Uterus (tissue), 2 donors: ENCODE data around the gene ACP2.

Experiments
- POLR2A ChIP-seq, 2 donors: fragments of 450-650 bp; IDR thresholded peaks; one replicate each; pipeline ENCODE4 v1.6.1; 2016; ENCODE audit warnings: antibody characterized with exemption in 2 of 2, mild to moderate bottlenecking in 1 of 2, moderate library complexity in 1 of 2
- TF ChIP-seq, protein P1 (sequence below), 4 experiments: fragments of 200-600 bp in 2 of 4; fragments of 450-650 bp in 2 of 4; sonication (generic) in 2 of 4; IDR thresholded peaks; one replicate each; pipeline ENCODE4 v1.5.1; 2016 to 2019; ENCODE audit warnings: antibody characterized with exemption in 4 of 4, mild to moderate bottlenecking in 2 of 4, moderate library complexity in 1 of 4

GRCh38 chr11:47245611-47246357 is 2.8 kb downstream of the ACP2 start:
- TF ChIP-seq POLR2A (IDR thresholded peaks at IDR 0.05): no peak
- TF ChIP-seq, protein P1, sequence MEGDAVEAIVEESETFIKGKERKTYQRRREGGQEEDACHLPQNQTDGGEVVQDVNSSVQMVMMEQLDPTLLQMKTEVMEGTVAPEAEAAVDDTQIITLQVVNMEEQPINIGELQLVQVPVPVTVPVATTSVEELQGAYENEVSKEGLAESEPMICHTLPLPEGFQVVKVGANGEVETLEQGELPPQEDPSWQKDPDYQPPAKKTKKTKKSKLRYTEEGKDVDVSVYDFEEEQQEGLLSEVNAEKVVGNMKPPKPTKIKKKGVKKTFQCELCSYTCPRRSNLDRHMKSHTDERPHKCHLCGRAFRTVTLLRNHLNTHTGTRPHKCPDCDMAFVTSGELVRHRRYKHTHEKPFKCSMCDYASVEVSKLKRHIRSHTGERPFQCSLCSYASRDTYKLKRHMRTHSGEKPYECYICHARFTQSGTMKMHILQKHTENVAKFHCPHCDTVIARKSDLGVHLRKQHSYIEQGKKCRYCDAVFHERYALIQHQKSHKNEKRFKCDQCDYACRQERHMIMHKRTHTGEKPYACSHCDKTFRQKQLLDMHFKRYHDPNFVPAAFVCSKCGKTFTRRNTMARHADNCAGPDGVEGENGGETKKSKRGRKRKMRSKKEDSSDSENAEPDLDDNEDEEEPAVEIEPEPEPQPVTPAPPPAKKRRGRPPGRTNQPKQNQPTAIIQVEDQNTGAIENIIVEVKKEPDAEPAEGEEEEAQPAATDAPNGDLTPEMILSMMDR (IDR thresholded peaks at IDR 0.05): no peak
